Hepatocyte (in vitro differentiated cells): ENCODE data around the gene GPHN.

ENCODE experiments used
- CTCF ChIP-seq: fragments of 200-600 bp; sonication (generic); IDR thresholded peaks from 2 replicates; pipeline ENCODE4 v1.5.1; 2016; ENCODE audit warnings: antibody characterized with exemption, mild to moderate bottlenecking; ENCODE audit not compliant: poor library complexity
- EZH2phosphoT487 ChIP-seq: fragments of 200-600 bp; sonication (generic); IDR thresholded peaks from one replicate; pipeline ENCODE4 v1.6.1; 2018; ENCODE audit warnings: antibody characterized with exemption, mild to moderate bottlenecking, low read depth, moderate library complexity; ENCODE audit not compliant: unreplicated experiment, severe bottlenecking

- TF ChIP-seq EZH2phosphoT487 = no peak
- TF ChIP-seq CTCF = no peak
Observed at GRCh38 chr14:67016856-67017255, 508.9 kb downstream of the GPHN start.
